GM23338 (cell line): ENCODE data around the gene CTNND2. TPM values are rescaled to one million over a fixed set of nuclear protein-coding genes. Genes with fewer than 3 reads are reported as not detected.

Experiments used
- ATAC-seq: fragments of 200-7000 bp; cut with Tn5 transposase; 3 replicates; pipeline ENCODE4 v1.9.1; 2020
- DNase-seq: peaks from one replicate; pipeline ENCODE4 v3.0.0-alpha.2; 2015; ENCODE audit warnings: low spot score
- H2AFZ ChIP-seq: fragments of 200-600 bp; sonication (generic); 2 replicates; pipeline ENCODE4 v1.8.0; 2016; ENCODE audit warnings: antibody characterized with exemption, mild to moderate bottlenecking, moderate library complexity
- H3F3A ChIP-seq: fragments of 200-600 bp; sonication (generic); replicated peaks from 2 replicates; pipeline ENCODE4 v1.8.0; 2017; ENCODE audit warnings: antibody characterized with exemption, mixed run types, low read depth
- H3K27ac ChIP-seq: fragments of 200-600 bp; sonication (generic); 2 replicates; pipeline ENCODE4 v1.6.1; 2016; ENCODE audit warnings: low read depth
- H3K27me3 ChIP-seq: fragments of 200-600 bp; sonication (generic); 2 replicates; pipeline ENCODE4 v1.8.0; 2016; ENCODE audit warnings: mild to moderate bottlenecking, mixed run types, moderate library complexity; ENCODE audit not compliant: insufficient read depth
- H3K36me3 ChIP-seq: fragments of 200-600 bp; sonication (generic); 2 replicates; pipeline ENCODE4 v1.8.0; 2016; ENCODE audit warnings: mild to moderate bottlenecking; ENCODE audit not compliant: insufficient read depth
- H3K4me1 ChIP-seq: fragments of 200-600 bp; sonication (generic); 2 replicates; pipeline ENCODE4 v1.8.0; 2016; ENCODE audit warnings: mild to moderate bottlenecking, moderate library complexity; ENCODE audit not compliant: insufficient read depth
- H3K4me2 ChIP-seq: fragments of 200-600 bp; sonication (generic); 2 replicates; pipeline ENCODE4 v1.7.1; 2017; ENCODE audit warnings: mixed run types
- H3K4me3 ChIP-seq: fragments of 200-600 bp; sonication (generic); 2 replicates; pipeline ENCODE4 v1.6.1; 2016; ENCODE audit warnings: mixed run types
- H3K79me2 ChIP-seq: fragments of 200-600 bp; sonication (generic); replicated peaks from 2 replicates; pipeline ENCODE4 v1.8.0; 2017; ENCODE audit warnings: mild to moderate bottlenecking; ENCODE audit not compliant: insufficient read depth
- H3K9me2 ChIP-seq: fragments of 200-600 bp; sonication (generic); 2 replicates; pipeline ENCODE4 v1.8.0; 2017; ENCODE audit not compliant: insufficient read depth
- H4K20me1 ChIP-seq: fragments of 200-600 bp; sonication (generic); replicated peaks from 2 replicates; pipeline ENCODE4 v1.8.0; 2017; ENCODE audit warnings: mild to moderate bottlenecking; ENCODE audit not compliant: insufficient read depth
- H3K27ac Mint-ChIP-seq: 2 replicates; pipeline ENCODE4 v1.8.0; 2020; ENCODE audit warnings: inconsistent platforms, mild to moderate bottlenecking, moderate library complexity, mixed read lengths
- H3K27me3 Mint-ChIP-seq: 3 replicates; pipeline ENCODE4 v1.8.0; 2022; ENCODE audit warnings: low read depth, mild to moderate bottlenecking, moderate library complexity, mixed read lengths, inconsistent platforms; ENCODE audit not compliant: insufficient read depth, poor library complexity
- H3K36me3 Mint-ChIP-seq: 3 replicates; pipeline ENCODE4 v1.8.0; 2021; ENCODE audit warnings: low read depth, mild to moderate bottlenecking, inconsistent platforms, moderate library complexity, mixed read lengths
- H3K4me1 Mint-ChIP-seq: 3 replicates; pipeline ENCODE4 v1.8.0; 2020; ENCODE audit warnings: mild to moderate bottlenecking, inconsistent platforms, mixed read lengths
- H3K4me3 Mint-ChIP-seq: 3 replicates; pipeline ENCODE4 v1.8.0; 2021; ENCODE audit warnings: moderate library complexity, mild to moderate bottlenecking, inconsistent platforms, mixed read lengths
- H3K9me3 Mint-ChIP-seq: 3 replicates; pipeline ENCODE4 v1.8.0; 2020; ENCODE audit warnings: moderate library complexity, mild to moderate bottlenecking, inconsistent platforms, mixed read lengths
- CREB1 ChIP-seq: fragments of 250-450 bp; sonication (Bioruptor Pico); IDR thresholded peaks from 2 replicates; pipeline ENCODE4 v1.5.0; 2020; ENCODE audit warnings: low read depth, mild to moderate bottlenecking, moderate library complexity
- CTCF ChIP-seq, 2 experiments: fragments of 200-600 bp in 1 of 2; sonication (generic) in 1 of 2; conservative IDR thresholded peaks; 2 replicates each; pipeline versions ENCODE4 v1.5.1 to v1.6.1; 2016 to 2017; ENCODE audit warnings: antibody characterized with exemption in 2 of 2, low read depth in 2 of 2, mild to moderate bottlenecking in 2 of 2, moderate library complexity in 1 of 2
- ETS1 ChIP-seq: IDR thresholded peaks from 2 replicates; pipeline ENCODE4 v1.6.1; 2016; ENCODE audit warnings: antibody characterized with exemption
- EZH2 ChIP-seq: fragments of 200-600 bp; sonication (generic); IDR thresholded peaks from one replicate; pipeline ENCODE4 v1.8.0; 2017; ENCODE audit warnings: antibody characterized with exemption, mild to moderate bottlenecking, low read depth; ENCODE audit not compliant: unreplicated experiment
- EZH2phosphoT487 ChIP-seq: fragments of 200-600 bp; sonication (generic); IDR thresholded peaks from one replicate; pipeline ENCODE4 v1.8.1; 2018; ENCODE audit warnings: antibody characterized with exemption; ENCODE audit not compliant: unreplicated experiment
- NANOG ChIP-seq: IDR thresholded peaks from 2 replicates; pipeline ENCODE4 v1.6.1; 2016; ENCODE audit warnings: antibody characterized with exemption, borderline replicate concordance
- POLR2AphosphoS5 ChIP-seq: IDR thresholded peaks from 2 replicates; pipeline ENCODE4 v1.6.1; 2016; ENCODE audit warnings: antibody characterized with exemption, low read depth
- REST ChIP-seq: IDR thresholded peaks from one replicate; pipeline ENCODE4 v1.6.1; 2018; ENCODE audit warnings: antibody characterized with exemption; ENCODE audit not compliant: unreplicated experiment
- ZNF114 ChIP-seq: fragments of 250-450 bp; sonication (Bioruptor Pico); IDR thresholded peaks from 2 replicates; pipeline ENCODE4 v1.5.0; 2020; ENCODE audit warnings: mild to moderate bottlenecking, moderate library complexity
- ZNF462 ChIP-seq: fragments of 250-450 bp; sonication (Bioruptor Pico); IDR thresholded peaks from 2 replicates; pipeline ENCODE4 v1.5.0; 2020; ENCODE audit warnings: mild to moderate bottlenecking, moderate library complexity
- polyA plus RNA-seq: library from polyadenylated mRNA; unstranded; fragments of >200 nt; fragmentation: Nextera tagmentation; extraction: Ambion mirVana; gene quantifications from 2 replicates; pipeline ENCODE4 v1.2.1, GENCODE V29; 2016
- total RNA-seq: library from RNA; depleted of rRNA; stranded (reverse); fragments of >200 nt; shearing (Covaris generic); gene quantifications from 2 replicates; pipeline ENCODE4 v1.2.3, GENCODE V29; 2014

CTNND2 gene
- total and polyA plus RNA-seq, 2 experiments from 2014 or later: 5.1 to 7.0 TPM

DNA sequence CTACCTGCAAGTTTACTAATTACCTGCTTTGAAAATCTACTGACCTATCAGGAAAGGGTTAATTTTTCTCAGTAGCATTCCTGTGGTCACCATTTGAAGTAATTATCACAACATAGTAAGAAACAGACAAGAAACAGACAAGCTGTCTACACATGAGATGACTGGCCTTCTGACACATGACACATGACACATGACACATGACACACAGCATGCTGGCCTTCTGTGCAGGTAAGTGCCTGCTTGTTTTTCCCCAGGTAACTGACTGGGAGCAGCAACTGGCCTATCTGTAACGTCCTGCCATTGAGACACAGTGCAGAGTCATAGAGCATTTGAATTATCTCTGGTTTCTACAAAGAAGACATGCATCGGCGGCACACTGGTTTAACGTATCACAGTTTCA lies 222.4 kb downstream of the CTNND2 start (continued):
- no peak for TF ChIP-seq ZNF462
- TF ChIP-seq CREB1: no peak
- TF ChIP-seq CTCF (conservative IDR thresholded peaks at IDR 0.05; ENCODE audit: low read depth in 2 of 2): no peak
- TF ChIP-seq POLR2AphosphoS5: no peak
- TF ChIP-seq EZH2: no peak
- TF ChIP-seq EZH2phosphoT487: no peak

DNA sequence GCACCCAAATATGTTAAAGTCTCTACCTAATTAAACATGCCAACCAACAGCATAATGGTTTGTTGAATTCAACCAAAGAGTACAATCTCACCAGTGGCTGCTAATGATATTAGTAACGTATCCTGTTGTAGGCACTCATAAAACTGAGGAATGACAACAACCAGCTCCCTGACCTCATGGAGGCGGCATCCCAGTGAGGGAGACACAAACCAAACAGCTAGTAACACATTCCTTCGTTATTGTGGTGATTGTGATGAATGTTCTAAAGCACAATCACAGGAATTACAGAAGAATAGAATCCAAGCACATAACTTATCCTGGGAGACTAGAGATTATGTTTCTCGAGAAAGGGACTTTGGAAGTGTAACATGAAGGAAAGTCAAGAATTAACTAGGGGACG lies 224.6 kb downstream of the CTNND2 start:
- no peak overlapping the region for H3K27ac Mint-ChIP-seq
- H3K9me3 Mint-ChIP-seq: no peaks in the 10 kb centered on the region
- H3K27me3 Mint-ChIP-seq: peaks cover 4% of the 10 kb centered on the region
- ATAC-seq (no peak), DNase-seq (no peak)
- no peaks in the 10 kb centered on the region for H3K4me1 ChIP-seq
- H4K20me1 ChIP-seq: no peaks in the 10 kb centered on the region
- no peak overlapping the region for H3K4me3 ChIP-seq
- H3K36me3 ChIP-seq: no peaks in the 10 kb centered on the region
- H3K4me3 Mint-ChIP-seq: no peak overlapping the region
- peaks cover 7% of the 10 kb centered on the region for H3K9me2 ChIP-seq
- no peak overlapping the region for H3K27ac ChIP-seq
- peaks cover 19% of the 10 kb centered on the region for H3K4me1 Mint-ChIP-seq
- no peaks in the 10 kb centered on the region for H3F3A ChIP-seq
- H3K79me2 ChIP-seq: no peaks in the 10 kb centered on the region
- H3K36me3 Mint-ChIP-seq: no peaks in the 10 kb centered on the region
- H3K27me3 ChIP-seq: no peaks in the 10 kb centered on the region
- no peak overlapping the region for H2AFZ ChIP-seq
- no peak overlapping the region for H3K4me2 ChIP-seq
- TF ChIP-seq ZNF114 (CRISPR knock-in tag) (no peak), ETS1 (no peak), POLR2AphosphoS5 (no peak), REST (no peak), EZH2phosphoT487 (no peak), CTCF (conservative IDR thresholded peaks at IDR 0.05; ENCODE audit: low read depth in 2 of 2) (no peak), NANOG (no peak), CREB1 (no peak)
